HepG2 (cell line): Measurements from ENCODE around the gene FBXO10. TPM values are rescaled to one million over a fixed set of nuclear protein-coding genes. Genes with fewer than 3 reads are reported as not detected.
A peak's percentile ranks its signal among the peaks of the same experiment; 100 is the strongest.

Experiments used
- CEBPG ChIP-seq: IDR thresholded peaks from 2 replicates; pipeline ENCODE4 v1.6.1; 2016
- ETV5 ChIP-seq: IDR thresholded peaks from 2 replicates; pipeline ENCODE4 v1.6.1; 2018; ENCODE audit warnings: missing biosample characterization, missing genetic modification reagents, inconsistent platforms, borderline replicate concordance
- FIP1L1 ChIP-seq: fragments of 200-400 bp; formaldehyde crosslinking; IDR thresholded peaks from 2 replicates; pipeline ENCODE4 v1.6.1; 2018; ENCODE audit warnings: low read depth, mild to moderate bottlenecking, low read length, moderate library complexity, borderline replicate concordance; ENCODE audit not compliant: insufficient read depth
- FOXC1 ChIP-seq: sonication (generic); formaldehyde crosslinking; IDR thresholded peaks from 2 replicates; pipeline ENCODE4 v1.8.0; 2022; ENCODE audit warnings: mild to moderate bottlenecking, missing genetic modification reagents, borderline replicate concordance
- HNRNPLL ChIP-seq: fragments of 200-400 bp; formaldehyde crosslinking; IDR thresholded peaks from 2 replicates; pipeline ENCODE4 v1.6.1; 2017; ENCODE audit warnings: mild to moderate bottlenecking, low read depth, low read length; ENCODE audit not compliant: poor library complexity, severe bottlenecking
- ISX ChIP-seq: sonication (generic); formaldehyde crosslinking; conservative IDR thresholded peaks from 2 replicates; pipeline ENCODE4 v1.5.0; 2020; ENCODE audit warnings: missing genetic modification reagents
- KMT2A ChIP-seq: sonication (generic); formaldehyde crosslinking; IDR thresholded peaks from 2 replicates; pipeline ENCODE4 v1.4.0; 2020; ENCODE audit warnings: missing genetic modification reagents
- MAFG ChIP-seq: sonication (generic); formaldehyde crosslinking; IDR thresholded peaks from 2 replicates; pipeline ENCODE4 v1.5.1; 2020; ENCODE audit warnings: mild to moderate bottlenecking, missing genetic modification reagents
- MIER2 ChIP-seq: IDR thresholded peaks from 2 replicates; pipeline ENCODE4 v1.6.1; 2016; ENCODE audit warnings: missing biosample characterization, missing genetic modification reagents
- MXD4 ChIP-seq: IDR thresholded peaks from 2 replicates; pipeline ENCODE4 v1.6.1; 2016; ENCODE audit warnings: mild to moderate bottlenecking, missing biosample characterization, missing genetic modification reagents
- PAWR ChIP-seq: sonication (generic); formaldehyde crosslinking; IDR thresholded peaks from 2 replicates; pipeline ENCODE4 v1.4.0; 2020; ENCODE audit warnings: missing genetic modification reagents, mild to moderate bottlenecking, borderline replicate concordance
- PRMT3 ChIP-seq: sonication (generic); formaldehyde crosslinking; IDR thresholded peaks from 2 replicates; pipeline ENCODE4 v1.8.1; 2022; ENCODE audit warnings: low read depth, mild to moderate bottlenecking, moderate library complexity, missing genetic modification reagents, borderline replicate concordance
- SRSF1 ChIP-seq: fragments of 200-400 bp; formaldehyde crosslinking; optimal IDR thresholded peaks from 2 replicates; pipeline ENCODE3; 2017; ENCODE audit warnings: mild to moderate bottlenecking, low read depth, low read length, moderate library complexity
- STAG1 ChIP-seq: sonication (generic); formaldehyde crosslinking; IDR thresholded peaks from 2 replicates; pipeline ENCODE4 v1.4.0; 2020; ENCODE audit warnings: missing genetic modification reagents
- TGIF2 ChIP-seq: IDR thresholded peaks from 2 replicates; pipeline ENCODE4 v1.6.1; 2016; ENCODE audit warnings: control low read depth, missing compliant biosample characterization
- ZBTB7B ChIP-seq: sonication (generic); formaldehyde crosslinking; IDR thresholded peaks from 2 replicates; pipeline ENCODE4 v1.4.0; 2020; ENCODE audit warnings: missing genetic modification reagents
- ZKSCAN5 ChIP-seq: sonication (generic); formaldehyde crosslinking; IDR thresholded peaks from 2 replicates; pipeline ENCODE4 v1.5.1; 2020; ENCODE audit warnings: mild to moderate bottlenecking, missing genetic modification reagents
- ZNF251 ChIP-seq: sonication (generic); formaldehyde crosslinking; IDR thresholded peaks from 2 replicates; pipeline ENCODE4 v1.9.0; 2021; ENCODE audit warnings: mild to moderate bottlenecking, missing genetic modification reagents
- ZNF256 ChIP-seq: sonication (generic); formaldehyde crosslinking; conservative IDR thresholded peaks from 2 replicates; pipeline ENCODE4 v1.4.0; 2020; ENCODE audit warnings: missing genetic modification reagents
- ZNF343 ChIP-seq: sonication (generic); formaldehyde crosslinking; IDR thresholded peaks from 2 replicates; pipeline ENCODE4 v1.4.0; 2020; ENCODE audit warnings: mild to moderate bottlenecking, missing genetic modification reagents
- ZNF354B ChIP-seq: sonication (generic); formaldehyde crosslinking; IDR thresholded peaks from 2 replicates; pipeline ENCODE4 v1.8.0; 2022; ENCODE audit warnings: mild to moderate bottlenecking, missing genetic modification reagents
- ZNF615 ChIP-seq: sonication (generic); formaldehyde crosslinking; IDR thresholded peaks from 2 replicates; pipeline ENCODE4 v1.5.0; 2020; ENCODE audit warnings: mild to moderate bottlenecking, missing genetic modification reagents, borderline replicate concordance
- ZNF768 ChIP-seq: sonication (generic); formaldehyde crosslinking; IDR thresholded peaks from 2 replicates; pipeline ENCODE4 v1.4.0; 2020; ENCODE audit warnings: missing genetic modification reagents
- ZNF775 ChIP-seq: sonication (generic); formaldehyde crosslinking; IDR thresholded peaks from 2 replicates; pipeline ENCODE4 v1.4.0; 2020; ENCODE audit warnings: missing genetic modification reagents, mild to moderate bottlenecking, moderate library complexity, borderline replicate concordance
- polyA plus RNA-seq, 8 experiments: library from polyadenylated mRNA; depleted of rRNA in 3 of 8; stranded (reverse) in 7 of 8; unstranded in 1 of 8; fragments of >200 nt; fragmentation: Illumina TruSeq in 4 of 8; extraction: Trizol in 4 of 8; gene quantifications; 2 replicates each; pipeline versions ENCODE4 v1.2.1 to v1.2.3, GENCODE V29; 2011 to 2016; ENCODE audit warnings: low read depth in 4 of 8, missing spikeins in 1 of 8, mixed read lengths in 1 of 8; ENCODE audit not compliant: insufficient read depth in 1 of 8
- total RNA-seq, 5 experiments: library from RNA; depleted of rRNA; stranded (reverse); fragments of >200 nt; fragmentation: Illumina TruSeq; extraction: Trizol; gene quantifications; 2 replicates each; pipeline ENCODE4 v1.2.3, GENCODE V29; 2016; ENCODE audit warnings: low read depth in 1 of 5
- TF ChIP-seq, protein P1 (sequence below): sonication (generic); formaldehyde crosslinking; IDR thresholded peaks from 2 replicates; pipeline ENCODE4 v1.4.0; 2020; ENCODE audit warnings: mild to moderate bottlenecking, missing genetic modification reagents
- TF ChIP-seq, protein P2 (sequence below): sonication (generic); formaldehyde crosslinking; IDR thresholded peaks from 2 replicates; pipeline ENCODE4 v1.8.0; 2022; ENCODE audit warnings: missing genetic modification reagents, mild to moderate bottlenecking, borderline replicate concordance
- TF ChIP-seq, protein P3 (sequence below): sonication (generic); formaldehyde crosslinking; IDR thresholded peaks from 2 replicates; pipeline ENCODE4 v1.5.0; 2020; ENCODE audit warnings: missing genetic modification reagents
- TF ChIP-seq, protein P4 (sequence below): sonication (generic); formaldehyde crosslinking; IDR thresholded peaks from 2 replicates; pipeline ENCODE4 v1.8.0; 2023; ENCODE audit warnings: mild to moderate bottlenecking, missing genetic modification reagents

FBXO10 gene
- total and polyA plus RNA-seq, 2 of the 13 experiments (the other 11 are each of a cell fraction or from before 2014, with no cell fraction given), result 3.1 to 5.1 TPM

DNA sequence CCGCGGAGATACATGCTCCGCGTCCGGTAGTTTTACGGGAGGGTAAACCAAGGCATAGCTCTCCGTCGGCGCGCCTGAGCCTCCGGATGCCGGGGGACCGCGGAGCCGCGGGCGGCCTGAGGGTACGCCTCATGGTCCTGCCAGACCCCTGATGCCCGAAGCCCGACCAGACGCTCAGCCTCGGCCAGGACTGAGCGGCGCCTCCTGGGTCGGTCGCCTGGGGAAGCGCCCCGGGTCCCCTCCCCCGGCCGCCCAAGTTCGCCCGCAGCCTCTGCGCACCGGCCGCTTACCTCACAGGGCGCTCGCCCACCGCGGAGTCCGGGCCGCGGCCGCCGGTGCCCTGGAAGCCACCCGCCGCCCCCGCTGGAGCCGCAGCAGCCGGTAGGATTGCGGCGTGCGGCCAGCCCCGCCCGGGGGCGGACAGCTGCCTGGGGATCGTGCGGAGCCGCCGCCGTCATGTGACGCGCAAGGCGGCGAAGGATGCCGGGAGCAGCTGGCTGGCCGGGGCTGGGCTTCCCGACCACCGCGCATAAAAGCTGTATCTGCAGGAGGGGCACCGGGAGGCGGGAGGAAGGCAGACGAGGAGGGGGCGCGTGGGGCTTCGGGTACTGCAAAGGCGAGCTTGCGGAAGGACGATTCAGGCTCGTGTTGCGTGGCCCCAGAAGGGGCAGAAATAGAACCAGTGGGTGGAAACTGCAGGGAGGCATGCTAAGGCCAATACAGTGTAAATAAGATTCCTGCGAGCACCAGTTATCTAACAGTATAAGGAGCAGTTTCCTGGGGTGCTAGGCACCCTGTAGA is at the start of gene FBXO10 (continued):
- TF ChIP-seq, protein P1, sequence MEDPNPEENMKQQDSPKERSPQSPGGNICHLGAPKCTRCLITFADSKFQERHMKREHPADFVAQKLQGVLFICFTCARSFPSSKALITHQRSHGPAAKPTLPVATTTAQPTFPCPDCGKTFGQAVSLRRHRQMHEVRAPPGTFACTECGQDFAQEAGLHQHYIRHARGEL (CRISPR knock-in tag), result no peak
- TF ChIP-seq PAWR (CRISPR knock-in tag) (no peak), ZNF354B (no peak), HNRNPLL (peak; percentile 85), MAFG (CRISPR knock-in tag) (no peak), ZBTB7B (CRISPR knock-in tag) (peak; percentile 56; the same call in 1 of the 2 replicates), ZNF775 (CRISPR knock-in tag) (no peak), ETV5 (CRISPR knock-in tag) (no peak; the same call in 1 of the 2 replicates), KMT2A (CRISPR knock-in tag) (0 out of 2 replicates have a peak, but pooled peaks have one; percentile 60), ISX (CRISPR knock-in tag) (no peak), CEBPG (no peak), STAG1 (CRISPR knock-in tag) (no peak; the same call in 1 of the 2 replicates), MXD4 (CRISPR knock-in tag) (no peak), ZNF615 (CRISPR knock-in tag) (no peak), MIER2 (CRISPR knock-in tag) (no peak), FIP1L1 (no peak), PRMT3 (CRISPR knock-in tag) (no peak), ZKSCAN5 (CRISPR knock-in tag) (no peak), ZNF251 (CRISPR knock-in tag) (no peak), SRSF1 (no peak), ZNF768 (no peak), ZNF343 (CRISPR knock-in tag) (0 out of 2 replicates have a peak, but pooled peaks have one; percentile 46), FOXC1 (CRISPR knock-in tag) (peak; percentile 33; the same call in 1 of the 2 replicates), TGIF2 (CRISPR knock-in tag) (no peak), ZNF256 (CRISPR knock-in tag) (no peak)
- TF ChIP-seq, protein P2, sequence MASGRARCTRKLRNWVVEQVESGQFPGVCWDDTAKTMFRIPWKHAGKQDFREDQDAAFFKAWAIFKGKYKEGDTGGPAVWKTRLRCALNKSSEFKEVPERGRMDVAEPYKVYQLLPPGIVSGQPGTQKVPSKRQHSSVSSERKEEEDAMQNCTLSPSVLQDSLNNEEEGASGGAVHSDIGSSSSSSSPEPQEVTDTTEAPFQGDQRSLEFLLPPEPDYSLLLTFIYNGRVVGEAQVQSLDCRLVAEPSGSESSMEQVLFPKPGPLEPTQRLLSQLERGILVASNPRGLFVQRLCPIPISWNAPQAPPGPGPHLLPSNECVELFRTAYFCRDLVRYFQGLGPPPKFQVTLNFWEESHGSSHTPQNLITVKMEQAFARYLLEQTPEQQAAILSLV (CRISPR knock-in tag), result no peak; the same call in 1 of the 2 replicates
- TF ChIP-seq, protein P3, sequence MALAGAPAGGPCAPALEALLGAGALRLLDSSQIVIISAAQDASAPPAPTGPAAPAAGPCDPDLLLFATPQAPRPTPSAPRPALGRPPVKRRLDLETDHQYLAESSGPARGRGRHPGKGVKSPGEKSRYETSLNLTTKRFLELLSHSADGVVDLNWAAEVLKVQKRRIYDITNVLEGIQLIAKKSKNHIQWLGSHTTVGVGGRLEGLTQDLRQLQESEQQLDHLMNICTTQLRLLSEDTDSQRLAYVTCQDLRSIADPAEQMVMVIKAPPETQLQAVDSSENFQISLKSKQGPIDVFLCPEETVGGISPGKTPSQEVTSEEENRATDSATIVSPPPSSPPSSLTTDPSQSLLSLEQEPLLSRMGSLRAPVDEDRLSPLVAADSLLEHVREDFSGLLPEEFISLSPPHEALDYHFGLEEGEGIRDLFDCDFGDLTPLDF (CRISPR knock-in tag), result no peak
- TF ChIP-seq, protein P4, sequence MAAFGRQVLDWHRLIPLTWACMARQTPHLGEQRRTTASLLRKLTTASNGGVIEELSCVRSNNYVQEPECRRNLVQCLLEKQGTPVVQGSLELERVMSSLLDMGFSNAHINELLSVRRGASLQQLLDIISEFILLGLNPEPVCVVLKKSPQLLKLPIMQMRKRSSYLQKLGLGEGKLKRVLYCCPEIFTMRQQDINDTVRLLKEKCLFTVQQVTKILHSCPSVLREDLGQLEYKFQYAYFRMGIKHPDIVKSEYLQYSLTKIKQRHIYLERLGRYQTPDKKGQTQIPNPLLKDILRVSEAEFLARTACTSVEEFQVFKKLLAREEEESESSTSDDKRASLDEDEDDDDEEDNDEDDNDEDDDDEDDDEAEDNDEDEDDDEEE, result 0 out of 2 replicates have a peak, but pooled peaks have one; percentile 38
